Neutrophil (primary cell): Measurements from ENCODE around the gene PRLH.

Experiments used
- H3K27ac ChIP-seq: fragments of 200-600 bp; sonication (generic); 2 replicates; pipeline ENCODE4 v1.5.1; 2016; ENCODE audit warnings: mild to moderate bottlenecking, moderate library complexity
- H3K27me3 ChIP-seq: fragments of 200-600 bp; sonication (generic); 2 replicates; pipeline ENCODE4 v1.6.0; 2016; ENCODE audit warnings: mild to moderate bottlenecking
- H3K36me3 ChIP-seq: fragments of 200-600 bp; sonication (generic); 2 replicates; pipeline ENCODE4 v1.5.1; 2017
- H3K4me1 ChIP-seq, 2 experiments: fragments of 200-600 bp in 1 of 2; sonication (generic) in 1 of 2; 1 replicate in 1 of 2; 2 replicates in 1 of 2; pipeline versions ENCODE4 v1.5.1 to v1.6.1; 2013 to 2016; ENCODE audit warnings: low read depth in 1 of 2, low read length in 1 of 2, mild to moderate bottlenecking in 1 of 2, moderate library complexity in 1 of 2; ENCODE audit not compliant: control insufficient read depth in 1 of 2, insufficient read depth in 1 of 2
- H3K4me3 ChIP-seq, 2 experiments: fragments of 200-600 bp in 1 of 2; sonication (generic) in 1 of 2; 1 replicate in 1 of 2; 2 replicates in 1 of 2; pipeline ENCODE4 v1.5.1; 2013 to 2016; ENCODE audit warnings: low read depth in 1 of 2, low read length in 1 of 2, mild to moderate bottlenecking in 1 of 2, moderate library complexity in 1 of 2
- H3K9me3 ChIP-seq: fragments of 200-600 bp; sonication (generic); 2 replicates; pipeline ENCODE4 v1.5.1; 2016
- CTCF ChIP-seq: fragments of 200-600 bp; sonication (generic); IDR thresholded peaks from 2 replicates; pipeline ENCODE4 v1.5.1; 2016; ENCODE audit warnings: antibody characterized with exemption

PRLH gene

GRCh38 chr2:237546876-237547395 lies 19.4 kb upstream of the PRLH start:
- Histone ChIP-seq H3K27ac (no peak overlapping the region), H3K4me1 (no peaks in the 10 kb centered on the region), H3K27me3 (peaks cover 10% of the 10 kb centered on the region), H3K9me3 (no peaks in the 10 kb centered on the region), H3K36me3 (no peaks in the 10 kb centered on the region), H3K4me3 (no peak overlapping the region)
- TF ChIP-seq CTCF = no peak

GRCh38 chr2:237547841-237548416 lies 18.4 kb upstream of the PRLH start:
- Histone ChIP-seq H3K4me3 (no peak overlapping the region), H3K9me3 (no peaks in the 10 kb centered on the region), H3K27me3 (peaks cover 10% of the 10 kb centered on the region), H3K36me3 (no peaks in the 10 kb centered on the region), H3K4me1 (no peaks in the 10 kb centered on the region), H3K27ac (no peak overlapping the region)
- no peak for TF ChIP-seq CTCF

- Histone ChIP-seq H3K4me3 (no peak overlapping the region), H3K36me3 (no peaks in the 10 kb centered on the region), H3K27ac (no peak overlapping the region), H3K27me3 (peaks cover 10% of the 10 kb centered on the region), H3K9me3 (no peaks in the 10 kb centered on the region), H3K4me1 (no peaks in the 10 kb centered on the region)
- no peak for TF ChIP-seq CTCF
These were observed 17.2 kb upstream of the PRLH start for GRCh38 chr2:237549216-237549615.

- Histone ChIP-seq H3K4me1 (no peaks in the 10 kb centered on the region), H3K9me3 (no peaks in the 10 kb centered on the region), H3K4me3 (no peak overlapping the region), H3K27ac (no peak overlapping the region), H3K36me3 (no peaks in the 10 kb centered on the region), H3K27me3 (peaks cover 10% of the 10 kb centered on the region)
- no peak for TF ChIP-seq CTCF
These were observed 16.5 kb upstream of the PRLH start for GRCh38 chr2:237549643-237550415.

- Histone ChIP-seq H3K4me3 (no peak overlapping the region), H3K27me3 (peaks cover 10% of the 10 kb centered on the region), H3K36me3 (no peaks in the 10 kb centered on the region), H3K4me1 (no peaks in the 10 kb centered on the region), H3K9me3 (no peaks in the 10 kb centered on the region), H3K27ac (no peak overlapping the region)
- no peak for TF ChIP-seq CTCF
These were observed 15.3 kb upstream of the PRLH start for GRCh38 chr2:237551071-237551574.
